Measurements from ENCODE around the gene DAZAP1.
"Not testable (repeated sequence)": the region's sequence is repeated elsewhere in the genome, so short reads cannot be mapped to it uniquely, and the experiment has no call there.

The DAZAP1 gene

GRCh38 chr19:1474011-1474764 is 66.8 kb downstream of the DAZAP1 start:
- no peak for DNase-seq (ENCODE audit: low read depth)

GRCh38 chr19:1474765-1475351 is 67.5 kb downstream of the DAZAP1 start:
- no peak for DNase-seq (ENCODE audit: low read depth)

GRCh38 chr19:1475751-1476437 is 68.5 kb downstream of the DAZAP1 start:
- no peak for DNase-seq (ENCODE audit: low read depth)

GRCh38 chr19:1477056-1477455 is 69.7 kb downstream of the DAZAP1 start:
- DNase-seq (ENCODE audit: low read depth) = not testable (repeated sequence)

GRCh38 chr19:1478934-1479707 is 71.7 kb downstream of the DAZAP1 start, which contains the start of gene C19orf25:
Gene C19orf25 (minus strand): TSS chr19:1479215. CDS start chr19:1478903, 312 bp downstream.
- DNase-seq (ENCODE audit: low read depth) = peak; percentile 80

GRCh38 chr19:1481224-1481892 is 74.0 kb downstream of the DAZAP1 start:
- DNase-seq (ENCODE audit: low read depth) = no peak

- no peak for DNase-seq (ENCODE audit: low read depth)
Observed at GRCh38 chr19:1481893-1482360, 74.5 kb downstream of the DAZAP1 start.

- DNase-seq (ENCODE audit: low read depth) = no peak
Observed at GRCh38 chr19:1482361-1483130, 75.2 kb downstream of the DAZAP1 start.

GRCh38 chr19:1483131-1483978 is 76.0 kb downstream of the DAZAP1 start:
- DNase-seq (ENCODE audit: low read depth) = no peak

GRCh38 chr19:1483979-1484428 is 76.6 kb downstream of the DAZAP1 start:
- DNase-seq (ENCODE audit: low read depth) = no peak

Measured in GM04504 (cell line).